GM10266 (cell line): Measurements from ENCODE around the gene URI1.

Experiments used
- DNase-seq: peaks from one replicate; pipeline ENCODE4 v3.0.0; 2012; ENCODE audit errors: extremely low spot score
- CTCF ChIP-seq: IDR thresholded peaks from 2 replicates; pipeline ENCODE4 v1.5.1; 2012; ENCODE audit warnings: mild to moderate bottlenecking, low read depth; ENCODE audit not compliant: control insufficient read depth, insufficient read depth; ENCODE audit errors: missing control alignments

The URI1 gene

GRCh38 chr19:30049846-30050667, 108.0 kb downstream of the URI1 start:
- TF ChIP-seq CTCF, result no peak

GRCh38 chr19:30052122-30053075, 110.4 kb downstream of the URI1 start:
- TF ChIP-seq CTCF, result no peak
- no peak for DNase-seq

More at GRCh38 chr19:30049846-30050667, 108.0 kb downstream of the URI1 start:
- no peak for DNase-seq

DNA sequence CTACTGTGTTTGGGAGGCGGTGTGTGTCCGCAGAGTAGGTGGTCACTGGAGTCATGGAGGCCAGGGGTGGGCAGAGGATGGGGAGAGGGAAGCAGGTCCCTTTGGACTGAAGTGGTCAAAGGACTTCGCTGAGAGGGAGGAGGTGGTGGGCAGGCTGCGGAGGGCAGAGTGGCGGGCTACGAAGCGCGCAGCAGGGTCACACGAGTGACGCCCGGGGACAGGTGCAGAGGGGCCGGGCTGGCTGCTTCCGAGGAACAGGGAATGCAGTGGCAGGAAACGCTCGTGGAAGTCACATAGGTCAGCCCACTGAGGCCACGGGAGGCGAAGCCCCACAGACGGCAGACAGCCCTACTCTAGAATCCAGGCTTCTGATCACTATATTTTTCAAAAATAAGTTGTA, 111.5 kb downstream of the URI1 start:
- no peak for DNase-seq
- no peak for TF ChIP-seq CTCF

GRCh38 chr19:30054210-30054609, 112.2 kb downstream of the URI1 start:
- no peak for DNase-seq
- TF ChIP-seq CTCF, result no peak

GRCh38 chr19:30056580-30056979, 114.5 kb downstream of the URI1 start:
- TF ChIP-seq CTCF, result no peak
- no peak for DNase-seq

GRCh38 chr19:30059741-30060457, 117.9 kb downstream of the URI1 start:
- no peak for TF ChIP-seq CTCF
- no peak for DNase-seq
